Stimulated activated effector memory CD8-positive, alpha-beta T cell treated with anti-CD3 and anti-CD28 coated beads, Interleukin-12 subunit alpha, Interleukin-12 subunit beta, amount 100 ng/mL, for 72 hours (primary cell): Measurements from ENCODE around the gene ZNF785.

Experiments
- ATAC-seq: fragments of 150-1000 bp; cut with Tn5 transposase; 2 replicates; pipeline ENCODE4 v1.10.0; 2021
- DNase-seq, 2 donors: peaks; one replicate each; pipeline ENCODE4 v3.0.0; 2021 to 2022; ENCODE audit warnings: low spot score in 2 of 2
- H3K27ac Mint-ChIP-seq: one replicate; pipeline ENCODE4 v1.8.0; 2022; ENCODE audit warnings: mild to moderate bottlenecking, mixed read lengths
- H3K36me3 Mint-ChIP-seq: one replicate; pipeline ENCODE4 v1.8.0; 2022; ENCODE audit warnings: mild to moderate bottlenecking, mixed read lengths
- H3K4me1 Mint-ChIP-seq: one replicate; pipeline ENCODE4 v1.8.0; 2022; ENCODE audit warnings: mixed read lengths
- H3K4me3 Mint-ChIP-seq: one replicate; pipeline ENCODE4 v1.8.0; 2022; ENCODE audit warnings: mild to moderate bottlenecking, mixed read lengths
- H3K9me3 Mint-ChIP-seq: one replicate; pipeline ENCODE4 v1.8.0; 2022; ENCODE audit warnings: mixed read lengths

ZNF785 gene

DNA sequence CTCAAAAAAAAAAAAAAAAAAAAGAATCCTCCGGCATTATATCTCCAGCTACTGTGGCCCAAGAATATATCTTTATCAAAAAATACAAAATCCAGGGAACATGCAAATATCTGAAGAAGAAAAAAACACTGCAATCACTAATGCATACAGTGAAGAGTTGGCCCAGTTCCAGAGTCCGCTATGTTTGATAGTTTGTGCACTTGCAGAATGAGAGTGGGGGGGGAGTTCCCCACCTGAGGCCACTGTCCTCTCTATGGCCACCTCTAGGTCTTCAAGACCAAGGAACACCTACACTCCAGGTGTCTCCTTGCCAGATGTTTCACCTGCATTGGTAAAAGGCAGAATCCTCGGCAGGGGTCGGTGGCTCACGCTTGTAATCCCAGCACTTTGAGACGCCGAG, 4.0 kb downstream of the ZNF785 start:
- Mint-ChIP-seq H3K4me3 (no peak overlapping the region), H3K4me1 (peaks cover 20% of the 10 kb centered on the region), H3K9me3 (no peaks in the 10 kb centered on the region), H3K27ac (no peak overlapping the region), H3K36me3 (peaks cover 65% of the 10 kb centered on the region)
- no peak for ATAC-seq
- no peak for DNase-seq

DNA sequence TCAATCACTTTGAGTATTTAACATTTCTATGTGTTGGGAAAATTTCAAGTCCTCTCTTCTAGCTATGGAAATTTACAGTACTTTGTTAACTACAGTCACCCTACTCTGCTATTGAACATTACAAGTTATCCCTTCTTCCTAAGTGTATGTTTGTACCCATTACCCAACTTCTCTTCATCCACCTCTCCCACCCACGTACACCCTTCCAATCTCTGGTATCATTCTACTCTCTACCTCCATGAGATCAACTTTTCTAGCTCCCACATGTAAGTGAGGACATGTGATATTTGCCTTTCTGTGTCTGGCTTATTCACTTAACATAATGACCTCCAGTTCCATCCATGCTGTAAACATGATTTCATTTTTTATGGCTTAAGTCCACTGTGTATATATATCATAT, 10.8 kb downstream of the ZNF785 start:
- DNase-seq (no peak), ATAC-seq (no peak)
- Mint-ChIP-seq H3K4me1 (peaks cover 22% of the 10 kb centered on the region), H3K4me3 (no peak overlapping the region), H3K36me3 (peaks cover 15% of the 10 kb centered on the region), H3K27ac (peak overlapping the region; percentile 11), H3K9me3 (no peaks in the 10 kb centered on the region)

- no peaks in the 10 kb centered on the region for H3K9me3 Mint-ChIP-seq
- peaks cover 47% of the 10 kb centered on the region for H3K4me1 Mint-ChIP-seq
- DNase-seq (peak; percentile 69 to 95), ATAC-seq (peak; percentile 81)
- no peaks in the 10 kb centered on the region for H3K36me3 Mint-ChIP-seq
- H3K27ac Mint-ChIP-seq: peak within 1 kb of the TSS; percentile 95
- peak within 1 kb of the TSS; percentile 94 for H3K4me3 Mint-ChIP-seq
These were observed 13.8 kb downstream of the ZNF785 start, which contains the start of gene ZNF688 for GRCh38 chr16:30571445-30572322. Gene ZNF688, minus strand, starts transcription at chr16:30571714. Its CDS starts 85 bp downstream, at chr16:30571629.

GRCh38 chr16:30570636-30571444, 14.7 kb downstream of the ZNF785 start:
- ATAC-seq (no peak), DNase-seq (no peak)
- peaks cover 55% of the 10 kb centered on the region for H3K4me1 Mint-ChIP-seq
- H3K36me3 Mint-ChIP-seq: no peaks in the 10 kb centered on the region
- H3K9me3 Mint-ChIP-seq: no peaks in the 10 kb centered on the region
- peak overlapping the region; percentile 94 for H3K4me3 Mint-ChIP-seq
- H3K27ac Mint-ChIP-seq: peak overlapping the region; percentile 95

- no peak overlapping the region for H3K27ac Mint-ChIP-seq
These were observed 15.5 kb downstream of the ZNF785 start for GRCh38 chr16:30569746-30570635.

DNA sequence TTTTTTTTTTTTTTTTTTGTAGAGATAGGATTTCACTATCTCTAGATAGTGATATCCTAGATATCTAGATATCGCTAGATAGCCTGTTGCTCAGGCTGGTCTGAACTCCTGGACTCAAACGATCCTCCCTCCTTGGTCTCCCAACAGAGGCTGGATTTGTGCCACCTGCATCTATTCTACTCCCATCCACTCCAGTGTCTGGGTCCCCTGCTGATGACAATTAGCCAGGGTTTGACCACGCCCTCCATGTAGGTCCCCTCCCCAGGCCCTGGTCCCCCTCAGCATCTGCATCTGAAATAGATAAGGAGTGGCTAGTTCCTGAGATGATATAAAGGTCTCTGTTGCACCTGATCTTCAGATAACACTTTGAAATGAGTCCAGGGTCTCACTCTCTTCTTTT, 16.2 kb downstream of the ZNF785 start:
- DNase-seq: no peak
- Mint-ChIP-seq H3K36me3 (no peaks in the 10 kb centered on the region), H3K4me1 (peaks cover 49% of the 10 kb centered on the region), H3K27ac (peak overlapping the region; percentile 99), H3K9me3 (no peaks in the 10 kb centered on the region), H3K4me3 (peak overlapping the region; percentile 74)
- ATAC-seq: no peak

More at GRCh38 chr16:30569746-30570635, 15.5 kb downstream of the ZNF785 start:
- DNase-seq: no peak
- peak overlapping the region; percentile 94 for H3K4me3 Mint-ChIP-seq
- no peak for ATAC-seq
- H3K4me1 Mint-ChIP-seq: peaks cover 54% of the 10 kb centered on the region
- no peaks in the 10 kb centered on the region for H3K36me3 Mint-ChIP-seq
- H3K9me3 Mint-ChIP-seq: no peaks in the 10 kb centered on the region

DNA sequence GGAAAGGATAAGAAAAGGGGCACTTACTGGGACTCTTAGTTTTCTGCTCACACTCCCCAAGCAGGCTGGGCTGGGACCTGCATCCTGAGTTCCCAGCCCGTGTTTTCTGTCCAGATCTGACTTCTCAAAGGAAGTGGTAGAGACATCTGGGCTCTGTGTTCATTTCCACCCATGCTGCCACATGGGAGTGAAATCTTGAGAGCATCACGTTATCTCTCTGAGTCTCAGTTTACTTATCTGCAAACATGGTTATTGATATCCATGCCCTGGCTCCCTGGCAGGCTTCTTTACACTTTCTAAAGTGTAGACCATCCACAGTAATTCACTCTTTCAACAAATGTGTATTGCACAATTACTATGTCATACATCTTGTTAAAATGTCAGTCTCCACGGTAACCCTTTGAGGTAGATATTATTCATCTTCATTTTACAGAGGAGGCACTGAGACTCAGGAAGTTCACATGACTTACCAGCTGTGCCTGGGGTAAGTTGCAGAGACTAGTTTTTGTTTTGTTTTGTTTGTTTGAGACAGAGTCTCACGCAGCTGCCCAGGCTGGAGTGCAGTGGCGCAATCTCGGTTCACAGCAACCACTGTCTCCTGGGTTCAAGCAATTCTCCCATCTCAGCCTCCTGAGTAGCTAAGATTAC, 17.4 kb downstream of the ZNF785 start:
- Mint-ChIP-seq H3K27ac (peak overlapping the region; percentile 99), H3K4me3 (peak overlapping the region; percentile 74), H3K4me1 (peaks cover 45% of the 10 kb centered on the region), H3K9me3 (no peaks in the 10 kb centered on the region), H3K36me3 (no peaks in the 10 kb centered on the region)
- peak in 1 of 2 donors; percentile 76 for DNase-seq
- ATAC-seq: peak; percentile 71

DNA sequence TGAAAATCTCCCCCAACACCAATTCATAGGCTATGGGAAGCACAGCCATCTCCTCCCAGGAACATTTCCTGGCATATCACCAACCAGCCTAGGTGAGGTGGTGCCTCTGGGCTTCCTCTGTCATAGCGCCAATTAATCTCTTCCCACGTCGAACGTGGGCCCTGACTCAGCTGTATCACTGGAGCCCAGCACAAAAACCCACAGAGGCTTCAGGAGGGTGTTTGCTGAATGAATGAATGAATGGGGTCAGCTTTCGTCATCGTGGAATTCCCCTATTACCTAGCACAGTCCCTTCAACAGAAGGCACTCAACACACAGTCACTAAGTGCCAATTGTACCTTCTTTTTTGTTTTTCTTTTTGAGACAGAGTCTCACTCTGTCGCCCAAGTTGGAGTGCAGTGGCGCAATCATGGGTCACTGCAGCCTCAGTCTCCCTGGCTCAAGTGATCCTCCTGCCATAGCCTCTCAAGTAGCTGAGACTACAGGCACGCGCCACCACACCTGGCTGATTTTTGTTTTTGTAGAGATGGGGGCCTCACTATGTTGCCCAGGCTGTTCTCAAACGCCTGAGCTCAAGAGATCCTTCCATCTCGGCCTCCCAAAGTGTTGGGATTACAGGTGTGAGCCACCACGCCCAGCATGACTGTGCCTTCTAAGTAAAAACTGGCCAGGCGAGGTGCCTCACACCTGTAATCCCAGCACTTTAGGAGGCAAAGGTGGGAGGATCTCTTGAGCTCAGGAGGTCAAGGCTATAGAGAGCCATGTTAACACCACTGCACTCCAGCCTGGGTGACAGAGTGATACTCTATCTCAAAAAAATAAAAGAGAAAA, 18.1 kb downstream of the ZNF785 start:
- peak overlapping the region; percentile 99 for H3K27ac Mint-ChIP-seq
- DNase-seq (peak; percentile 51 to 82), ATAC-seq (peak; percentile 78)
- H3K36me3 Mint-ChIP-seq: no peaks in the 10 kb centered on the region
- H3K9me3 Mint-ChIP-seq: no peaks in the 10 kb centered on the region
- H3K4me3 Mint-ChIP-seq: peak overlapping the region; percentile 74
- peaks cover 40% of the 10 kb centered on the region for H3K4me1 Mint-ChIP-seq

DNA sequence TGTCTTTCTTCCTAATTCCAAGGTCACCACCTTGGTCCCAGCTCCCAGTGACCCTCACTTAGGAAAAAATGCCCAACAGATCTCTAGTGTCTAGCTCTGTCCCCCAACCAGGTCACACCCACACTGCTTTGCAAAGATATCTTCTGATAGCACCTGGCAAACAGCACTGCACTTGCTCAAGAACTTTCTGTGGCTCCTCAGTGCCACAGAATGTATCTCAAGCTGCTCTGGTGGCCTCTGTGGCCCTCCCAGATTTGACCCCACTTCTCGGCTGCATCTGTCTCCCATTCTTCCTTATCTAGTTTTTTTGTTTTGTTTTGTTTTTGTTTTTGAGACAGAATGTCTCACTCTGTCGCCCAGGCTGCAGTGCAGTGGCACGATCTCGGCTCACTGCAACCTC, 19.0 kb downstream of the ZNF785 start:
- H3K4me3 Mint-ChIP-seq: peak overlapping the region; percentile 74
- H3K9me3 Mint-ChIP-seq: no peaks in the 10 kb centered on the region
- ATAC-seq: no peak
- peaks cover 39% of the 10 kb centered on the region for H3K4me1 Mint-ChIP-seq
- peak overlapping the region; percentile 99 for H3K27ac Mint-ChIP-seq
- no peak for DNase-seq
- H3K36me3 Mint-ChIP-seq: peaks cover 2% of the 10 kb centered on the region

DNA sequence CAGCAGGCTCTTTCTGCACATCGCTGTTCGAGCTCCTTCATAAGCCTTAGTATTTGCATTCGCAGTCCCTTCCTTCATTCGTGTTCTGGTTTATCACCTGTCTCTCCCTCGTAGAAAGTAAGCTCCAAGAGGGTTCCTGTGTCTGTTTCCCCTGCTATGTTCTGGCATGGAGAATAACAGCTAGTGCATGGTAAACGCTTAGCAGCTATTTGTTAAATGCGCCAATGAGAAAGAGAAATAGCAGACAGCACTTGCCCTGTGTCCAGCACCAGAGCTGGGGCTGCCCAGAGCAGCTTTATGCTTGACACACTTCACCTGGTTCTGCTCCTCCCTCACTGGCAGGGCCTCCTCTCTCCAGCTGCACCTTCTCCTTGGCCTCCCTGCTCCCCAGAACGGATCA, 19.5 kb downstream of the ZNF785 start:
- H3K27ac Mint-ChIP-seq: peak overlapping the region; percentile 99
- H3K4me3 Mint-ChIP-seq: no peak overlapping the region

DNA sequence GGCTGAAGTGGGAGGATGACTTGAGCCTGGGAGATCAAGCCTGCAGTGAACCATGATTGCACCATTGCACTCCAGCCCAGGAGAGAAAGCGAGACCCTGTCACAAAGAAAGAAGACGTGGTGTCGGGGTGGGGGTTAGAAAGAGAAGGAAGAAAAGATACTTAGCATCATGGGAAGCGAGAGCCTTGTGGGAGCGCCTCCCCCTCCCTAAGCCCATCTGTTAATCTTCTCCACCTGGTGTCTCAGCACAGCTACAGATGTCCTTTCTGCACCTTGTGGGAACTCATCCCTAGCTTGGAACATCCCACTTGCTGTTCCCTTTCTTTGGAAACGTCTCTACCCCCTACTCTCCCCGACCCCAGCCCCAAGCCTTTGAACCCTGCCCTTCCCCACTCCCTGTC, 20.0 kb downstream of the ZNF785 start:
- Mint-ChIP-seq H3K4me1 (peaks cover 46% of the 10 kb centered on the region), H3K9me3 (no peaks in the 10 kb centered on the region), H3K4me3 (no peak overlapping the region), H3K36me3 (peaks cover 8% of the 10 kb centered on the region), H3K27ac (peak overlapping the region; percentile 99)
- ATAC-seq (no peak), DNase-seq (no peak)

More for the DNA sequence above, 19.5 kb downstream of the ZNF785 start:
- Mint-ChIP-seq H3K9me3 (no peaks in the 10 kb centered on the region), H3K36me3 (peaks cover 7% of the 10 kb centered on the region), H3K4me1 (peaks cover 45% of the 10 kb centered on the region)
- DNase-seq (no peak), ATAC-seq (no peak)

DNA sequence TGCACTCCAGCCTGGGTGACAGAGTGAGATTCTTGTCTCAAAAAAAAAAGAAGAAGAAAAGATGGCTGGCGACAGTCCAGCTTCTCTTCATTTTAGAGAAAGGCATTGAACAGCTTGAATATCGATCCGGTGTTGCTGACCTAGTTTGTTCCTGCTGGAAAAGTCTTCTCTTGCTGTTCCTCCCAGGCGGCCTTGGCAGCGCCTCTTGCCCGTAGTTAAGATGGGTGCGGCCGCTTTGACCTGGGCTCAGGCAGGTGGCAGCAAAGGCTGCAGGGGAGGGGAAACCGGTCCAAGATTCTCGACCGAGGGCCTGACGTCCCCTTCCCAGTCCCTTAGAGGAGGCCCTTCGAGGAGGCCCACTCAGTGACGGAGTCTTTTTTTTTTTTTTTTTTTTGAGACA, 23.5 kb downstream of the ZNF785 start:
- Mint-ChIP-seq H3K9me3 (no peaks in the 10 kb centered on the region), H3K36me3 (peaks cover 17% of the 10 kb centered on the region), H3K4me3 (peak overlapping the region; percentile 77), H3K4me1 (peaks cover 37% of the 10 kb centered on the region), H3K27ac (peak overlapping the region; percentile 94)
- ATAC-seq: no peak
- DNase-seq: no peak

DNA sequence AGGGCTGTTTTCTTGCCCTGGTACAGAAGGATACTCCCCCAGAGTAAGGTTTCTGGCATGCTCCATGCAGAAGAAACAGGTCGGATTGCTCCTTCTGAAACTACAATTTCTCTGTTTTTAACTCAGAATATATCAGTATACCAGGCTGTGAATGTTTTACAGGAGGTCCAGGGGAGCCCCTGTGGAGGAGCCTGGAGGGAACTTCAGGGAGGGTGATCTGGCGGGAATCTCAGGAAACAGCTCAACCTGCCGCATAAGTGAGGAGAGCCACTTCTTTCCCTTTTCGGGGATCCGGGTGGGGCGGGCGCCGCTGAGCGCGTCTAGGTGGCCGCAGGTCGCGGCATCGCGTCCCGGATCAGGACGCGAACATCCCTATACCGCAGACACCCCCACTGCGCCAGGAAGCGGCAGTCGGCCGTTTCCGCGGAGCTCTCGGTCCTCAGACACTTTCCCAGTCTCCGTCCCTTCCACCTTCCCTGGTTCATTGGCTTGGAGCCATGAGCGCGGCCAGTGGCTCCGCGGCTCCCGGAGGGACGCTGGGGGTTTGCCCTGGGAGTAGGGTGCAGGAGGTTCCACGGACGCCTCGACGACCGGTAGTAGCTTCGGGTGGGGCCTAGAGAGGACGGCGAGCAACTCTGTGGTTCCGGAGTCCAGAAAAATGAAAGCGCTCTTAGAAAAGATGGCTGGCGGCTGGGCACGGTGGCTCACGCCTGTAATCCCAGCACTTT, 24.2 kb downstream of the ZNF785 start:
- Mint-ChIP-seq H3K9me3 (no peaks in the 10 kb centered on the region), H3K4me3 (peak overlapping the region; percentile 77), H3K36me3 (peaks cover 25% of the 10 kb centered on the region), H3K4me1 (peaks cover 34% of the 10 kb centered on the region), H3K27ac (peak overlapping the region; percentile 94)
- ATAC-seq (no peak), DNase-seq (no peak)
